HG03175 (cell line): ENCODE measurements around the gene MYO3B.
A peak's percentile ranks its signal among the peaks of the same experiment; 100 is the strongest.
"Not testable (repeated sequence)": the region's sequence is repeated elsewhere in the genome, so short reads cannot be mapped to it uniquely, and the experiment has no call there.

Experiments used
- ATAC-seq: cut with Tn5 transposase; IDR thresholded peaks from one replicate; pipeline ENCODE4 v1.9.1; 2021; ENCODE audit warnings: mild to moderate bottlenecking, moderate library complexity; ENCODE audit not compliant: unreplicated experiment

MYO3B gene

GRCh38 chr2:170671079-170671478 is 493.1 kb downstream of the MYO3B start:
- ATAC-seq = no peak

DNA sequence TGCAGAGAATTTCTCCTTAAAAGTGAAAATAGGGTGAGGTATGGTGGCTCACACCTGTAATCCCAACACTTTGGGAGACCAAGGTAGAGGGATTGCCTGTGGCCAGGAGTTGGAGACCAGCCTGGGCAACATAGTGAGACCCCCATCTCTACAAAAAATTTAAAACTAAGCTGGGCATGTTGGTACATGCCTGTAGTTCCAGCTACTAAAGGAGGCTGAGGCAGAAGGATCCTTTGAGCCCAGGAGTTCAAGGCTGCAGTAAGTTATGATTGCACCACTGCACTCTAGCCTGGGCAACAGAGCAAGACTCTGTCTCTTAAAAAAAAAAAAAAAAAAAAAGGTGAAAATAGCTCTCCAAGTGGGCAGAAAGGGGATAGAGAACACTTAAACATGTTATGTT is 496.3 kb downstream of the MYO3B start:
- ATAC-seq = not testable (repeated sequence)

DNA sequence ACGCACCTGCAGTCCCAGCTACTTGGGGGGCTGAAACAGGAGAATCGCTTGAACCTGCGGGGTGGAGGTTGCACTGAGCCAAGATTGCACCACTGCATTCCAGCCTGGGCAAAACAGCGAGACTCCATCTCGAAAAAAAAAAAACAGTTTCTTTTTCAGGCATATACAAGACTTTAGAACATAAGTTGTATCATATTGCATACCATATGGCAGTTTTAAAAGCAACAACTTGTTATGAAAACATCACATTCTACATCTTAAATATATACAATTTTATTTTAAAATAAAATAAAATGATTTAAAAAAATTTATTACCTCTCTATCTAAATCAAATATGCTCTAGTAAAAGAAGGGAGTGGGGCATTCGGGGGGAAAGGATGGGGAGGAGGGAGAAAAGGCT is 497.8 kb downstream of the MYO3B start:
- ATAC-seq = no peak

- no peak for ATAC-seq
Measured at GRCh38 chr2:170679607-170680079, 501.7 kb downstream of the MYO3B start.

GRCh38 chr2:170680172-170680941 is 502.4 kb downstream of the MYO3B start:
- ATAC-seq = peak; percentile 91

- ATAC-seq = no peak
Measured at GRCh38 chr2:170681311-170681710, 503.4 kb downstream of the MYO3B start.

DNA sequence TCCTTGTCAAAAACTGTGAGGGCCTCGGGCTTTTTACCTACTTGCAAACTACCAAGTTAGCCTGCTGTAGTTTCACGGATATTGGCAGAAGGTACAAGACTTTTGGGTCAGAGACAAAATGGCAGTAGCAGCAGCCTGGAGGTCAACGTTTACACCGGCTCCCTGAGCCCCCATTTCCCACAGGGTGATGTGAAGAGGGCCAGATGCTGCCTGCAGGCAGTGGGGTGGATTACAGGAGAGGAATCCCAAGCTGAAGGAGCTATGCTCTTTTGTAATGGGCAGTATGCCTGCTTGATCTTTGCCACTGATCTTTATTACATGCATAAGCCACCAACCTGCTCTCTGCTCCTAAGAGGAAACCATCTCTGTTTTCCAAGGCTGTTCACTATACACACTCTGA is 507.6 kb downstream of the MYO3B start:
- no peak for ATAC-seq

DNA sequence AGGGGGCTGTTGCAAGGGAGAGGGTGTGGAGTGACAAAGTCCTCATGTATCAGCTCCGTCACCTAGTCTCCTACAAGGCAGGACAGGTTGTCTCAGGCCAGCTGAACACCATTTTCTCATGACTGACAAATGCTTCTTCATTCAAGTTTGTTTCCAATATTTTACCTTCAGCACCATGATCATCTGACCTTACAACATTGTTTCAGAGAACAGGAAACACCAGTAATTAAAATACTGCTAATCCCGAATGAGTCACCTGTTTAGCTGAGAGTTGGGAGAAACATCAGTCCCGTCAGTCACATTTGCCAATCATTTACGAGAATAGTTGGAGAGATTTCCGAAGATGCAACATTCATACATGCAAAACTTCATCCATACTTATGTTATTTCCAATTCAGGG is 511.5 kb downstream of the MYO3B start:
- no peak for ATAC-seq

DNA sequence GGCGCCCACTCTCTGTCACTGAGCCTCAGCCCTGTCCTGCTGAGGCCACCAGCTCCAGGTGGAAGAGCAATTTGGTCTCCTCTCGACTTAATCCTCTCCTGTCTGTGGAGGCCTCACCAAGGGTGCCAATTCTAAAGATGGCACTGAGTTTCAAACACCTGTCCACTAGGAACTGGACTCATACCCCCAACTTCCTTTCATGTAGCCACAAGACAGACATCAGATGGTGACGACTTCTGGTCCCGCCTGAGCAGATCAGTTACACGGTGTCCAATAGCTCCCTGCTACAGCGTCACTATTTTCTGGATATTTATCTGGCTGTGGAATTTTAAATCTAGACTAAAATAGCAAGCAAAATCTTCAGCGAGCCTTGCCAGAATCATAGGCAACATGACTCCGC is 512.7 kb downstream of the MYO3B start:
- no peak for ATAC-seq

DNA sequence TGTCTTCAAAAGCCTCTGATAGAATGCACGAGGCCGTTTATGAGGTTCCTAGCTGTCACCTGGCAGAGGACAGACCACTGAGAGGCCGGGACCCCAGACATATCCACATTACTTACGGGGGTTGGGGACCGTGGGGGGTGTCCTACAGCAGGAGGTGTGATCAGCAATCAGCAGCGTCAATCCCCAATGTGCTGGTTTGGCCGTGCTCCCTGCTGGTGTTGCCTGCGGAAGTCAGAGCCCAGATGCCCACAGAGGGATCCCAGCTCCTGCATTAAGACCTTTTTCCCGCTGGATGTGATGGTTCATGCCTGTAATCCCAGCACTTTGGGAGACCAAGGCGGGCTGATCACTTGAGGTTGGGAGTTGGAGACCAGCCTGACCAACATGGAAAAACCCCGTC is 516.4 kb downstream of the MYO3B start:
- no peak for ATAC-seq

GRCh38 chr2:170695521-170696410 is 517.8 kb downstream of the MYO3B start:
- ATAC-seq = no peak

- no peak for ATAC-seq
Measured at GRCh38 chr2:170696948-170697347, 519.0 kb downstream of the MYO3B start.

- ATAC-seq = no peak
Measured at GRCh38 chr2:170701011-170701410, 523.1 kb downstream of the MYO3B start.

GRCh38 chr2:170703776-170704476 is 526.0 kb downstream of the MYO3B start:
- no peak for ATAC-seq
